Esophagus squamous epithelium (tissue), 4 donors: ENCODE data around the gene ACAA2.

Experiments
- POLR2A ChIP-seq, 4 donors: fragments of 450-650 bp; IDR thresholded peaks; one replicate each; pipeline ENCODE4 v1.6.1; 2017; ENCODE audit warnings: antibody characterized with exemption in 4 of 4, mild to moderate bottlenecking in 4 of 4, moderate library complexity in 3 of 4
- TF ChIP-seq, protein P1 (sequence below), 6 experiments: fragments of 450-650 bp in 4 of 6; fragments of 200-600 bp in 2 of 6; sonication (generic) in 2 of 6; IDR thresholded peaks; one replicate each; pipeline ENCODE4 v1.5.1; 2016 to 2019; ENCODE audit warnings: antibody characterized with exemption in 6 of 6, mild to moderate bottlenecking in 4 of 6, moderate library complexity in 4 of 6

DNA sequence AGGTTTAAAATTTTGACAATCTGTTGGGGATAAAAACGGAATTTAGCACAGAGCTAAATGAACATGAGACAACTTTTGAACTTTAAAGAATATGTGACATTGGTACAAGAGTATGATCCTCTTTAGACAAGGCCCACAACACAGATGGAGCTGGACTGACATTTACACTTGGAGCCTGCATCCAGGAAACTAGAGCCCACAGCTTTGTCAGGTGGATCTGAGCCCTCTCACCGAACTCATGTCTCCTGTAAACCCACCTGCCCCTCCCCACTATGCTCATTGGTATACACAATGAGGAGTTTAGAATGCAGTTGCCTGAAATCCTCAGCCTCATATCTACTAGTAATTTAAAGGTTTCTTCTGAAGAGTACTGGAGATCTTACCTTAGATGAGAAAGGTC lies 22.1 kb upstream of the ACAA2 start:
- TF ChIP-seq, protein P1, sequence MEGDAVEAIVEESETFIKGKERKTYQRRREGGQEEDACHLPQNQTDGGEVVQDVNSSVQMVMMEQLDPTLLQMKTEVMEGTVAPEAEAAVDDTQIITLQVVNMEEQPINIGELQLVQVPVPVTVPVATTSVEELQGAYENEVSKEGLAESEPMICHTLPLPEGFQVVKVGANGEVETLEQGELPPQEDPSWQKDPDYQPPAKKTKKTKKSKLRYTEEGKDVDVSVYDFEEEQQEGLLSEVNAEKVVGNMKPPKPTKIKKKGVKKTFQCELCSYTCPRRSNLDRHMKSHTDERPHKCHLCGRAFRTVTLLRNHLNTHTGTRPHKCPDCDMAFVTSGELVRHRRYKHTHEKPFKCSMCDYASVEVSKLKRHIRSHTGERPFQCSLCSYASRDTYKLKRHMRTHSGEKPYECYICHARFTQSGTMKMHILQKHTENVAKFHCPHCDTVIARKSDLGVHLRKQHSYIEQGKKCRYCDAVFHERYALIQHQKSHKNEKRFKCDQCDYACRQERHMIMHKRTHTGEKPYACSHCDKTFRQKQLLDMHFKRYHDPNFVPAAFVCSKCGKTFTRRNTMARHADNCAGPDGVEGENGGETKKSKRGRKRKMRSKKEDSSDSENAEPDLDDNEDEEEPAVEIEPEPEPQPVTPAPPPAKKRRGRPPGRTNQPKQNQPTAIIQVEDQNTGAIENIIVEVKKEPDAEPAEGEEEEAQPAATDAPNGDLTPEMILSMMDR (IDR thresholded peaks at IDR 0.05): no peak
- TF ChIP-seq POLR2A (IDR thresholded peaks at IDR 0.05): no peak
